ENCODE data around the gene THRAP3. TPM values are rescaled to one million over a fixed set of nuclear protein-coding genes. Genes with fewer than 3 reads are reported as not detected.

The THRAP3 gene
- polyA plus RNA-seq, 1 experiment: 45.8 TPM

- H3K4me3 ChIP-seq (ENCODE audit: low read depth, low read length): no peak overlapping the region
- no peak for DNase-seq (ENCODE audit: low read depth)
- H3K27me3 ChIP-seq (ENCODE audit: control insufficient read depth, insufficient read depth, low read length): no peaks in the 10 kb centered on the region
- POLR2A ChIA-PET: no interaction called here
- H3K36me3 ChIP-seq (ENCODE audit: control insufficient read depth, insufficient read depth, low read length): peaks cover 3% of the 10 kb centered on the region
- TF ChIP-seq CTCF (IDR thresholded peaks at IDR 0.05; ENCODE audit: insufficient read depth, low read depth, low read length): no peak
- CTCF ChIA-PET: interaction anchor here (1.3 to 2.4 kb wide), 4 partner anchors 11 to 42 kb away, joined by 3 to 16 read pairs (median 4); no protein-coding TSS in a partner anchor
Measured at GRCh38 chr1:36327421-36328087, 103.3 kb downstream of the THRAP3 start.

- CTCF ChIA-PET: interaction anchor here (2.4 kb wide), 1 partner anchor 14 kb away, joined by 16 read pairs; no protein-coding TSS in a partner anchor
- TF ChIP-seq CTCF (IDR thresholded peaks at IDR 0.05; ENCODE audit: insufficient read depth, low read depth, low read length): no peak
- Histone ChIP-seq H3K36me3 (ENCODE audit: control insufficient read depth, insufficient read depth, low read length) (peaks cover 3% of the 10 kb centered on the region), H3K27me3 (ENCODE audit: control insufficient read depth, insufficient read depth, low read length) (no peaks in the 10 kb centered on the region), H3K4me3 (ENCODE audit: low read depth, low read length) (no peak overlapping the region)
- no peak for DNase-seq (ENCODE audit: low read depth)
- POLR2A ChIA-PET: no interaction called here
Measured at GRCh38 chr1:36328088-36328480, 103.8 kb downstream of the THRAP3 start.

GRCh38 chr1:36328713-36329112, 104.5 kb downstream of the THRAP3 start:
- no peak for TF ChIP-seq CTCF (IDR thresholded peaks at IDR 0.05; ENCODE audit: insufficient read depth, low read depth, low read length)
- Histone ChIP-seq H3K27me3 (ENCODE audit: control insufficient read depth, insufficient read depth, low read length) (no peaks in the 10 kb centered on the region), H3K4me3 (ENCODE audit: low read depth, low read length) (no peak overlapping the region), H3K36me3 (ENCODE audit: control insufficient read depth, insufficient read depth, low read length) (peaks cover 3% of the 10 kb centered on the region)
- POLR2A ChIA-PET: no interaction called here
- CTCF ChIA-PET: interaction anchor here (0.6 to 1.5 kb wide), 2 partner anchors 14 to 86 kb away, joined by 3 to 4 read pairs; no protein-coding TSS in a partner anchor
- DNase-seq (ENCODE audit: low read depth): no peak

GRCh38 chr1:36329817-36330216, 105.6 kb downstream of the THRAP3 start:
- H3K36me3 ChIP-seq (ENCODE audit: control insufficient read depth, insufficient read depth, low read length): peaks cover 3% of the 10 kb centered on the region
- DNase-seq (ENCODE audit: low read depth): no peak
- CTCF ChIA-PET: interaction anchor here (1.5 kb wide), 1 partner anchor 13 kb away, joined by 4 read pairs; no protein-coding TSS in a partner anchor
- POLR2A ChIA-PET: no interaction called here
- no peak overlapping the region for H3K4me3 ChIP-seq (ENCODE audit: low read depth, low read length)
- TF ChIP-seq CTCF (IDR thresholded peaks at IDR 0.05; ENCODE audit: insufficient read depth, low read depth, low read length): no peak
- H3K27me3 ChIP-seq (ENCODE audit: control insufficient read depth, insufficient read depth, low read length): no peaks in the 10 kb centered on the region

GRCh38 chr1:36330940-36331339, 106.7 kb downstream of the THRAP3 start:
- Histone ChIP-seq H3K4me3 (ENCODE audit: low read depth, low read length) (no peak overlapping the region), H3K36me3 (ENCODE audit: control insufficient read depth, insufficient read depth, low read length) (peaks cover 3% of the 10 kb centered on the region), H3K27me3 (ENCODE audit: control insufficient read depth, insufficient read depth, low read length) (no peaks in the 10 kb centered on the region)
- TF ChIP-seq CTCF (IDR thresholded peaks at IDR 0.05; ENCODE audit: insufficient read depth, low read depth, low read length): no peak
- POLR2A ChIA-PET: no interaction called here
- CTCF ChIA-PET: interaction anchor here (1.4 kb wide), 1 partner anchor 12 kb away, joined by 11 read pairs; no protein-coding TSS in a partner anchor
- DNase-seq (ENCODE audit: low read depth): no peak

Data from BJ (cell line).